Stimulated activated effector memory CD8-positive, alpha-beta T cell treated with anti-CD3 and anti-CD28 coated beads, Interleukin-12 subunit alpha, Interleukin-12 subunit beta, amount 100 ng/mL, for 72 hours (primary cell): ENCODE data around the gene NLRX1.
"Not testable (repeated sequence)": the region's sequence is repeated elsewhere in the genome, so short reads cannot be mapped to it uniquely, and the experiment has no call there.

ENCODE experiments used
- ATAC-seq: fragments of 150-1000 bp; cut with Tn5 transposase; 2 replicates; pipeline ENCODE4 v1.10.0; 2021
- DNase-seq, 2 donors: peaks; one replicate each; pipeline ENCODE4 v3.0.0; 2021 to 2022; ENCODE audit warnings: low spot score in 2 of 2
- H3K27ac Mint-ChIP-seq: one replicate; pipeline ENCODE4 v1.8.0; 2022; ENCODE audit warnings: mild to moderate bottlenecking, mixed read lengths
- H3K36me3 Mint-ChIP-seq: one replicate; pipeline ENCODE4 v1.8.0; 2022; ENCODE audit warnings: mild to moderate bottlenecking, mixed read lengths
- H3K4me1 Mint-ChIP-seq: one replicate; pipeline ENCODE4 v1.8.0; 2022; ENCODE audit warnings: mixed read lengths
- H3K4me3 Mint-ChIP-seq: one replicate; pipeline ENCODE4 v1.8.0; 2022; ENCODE audit warnings: mild to moderate bottlenecking, mixed read lengths
- H3K9me3 Mint-ChIP-seq: one replicate; pipeline ENCODE4 v1.8.0; 2022; ENCODE audit warnings: mixed read lengths

NLRX1 gene

GRCh38 chr11:119168471-119169281, at the start of gene NLRX1:
TSS of gene NLRX1 (plus strand) at chr11:119168725. CDS start at chr11:119171404, 2,679 bp downstream.
- H3K4me1 Mint-ChIP-seq, result peaks cover 12% of the 10 kb centered on the region
- peaks cover 13% of the 10 kb centered on the region for H3K36me3 Mint-ChIP-seq
- H3K27ac Mint-ChIP-seq, result peak within 1 kb of the TSS; percentile 94
- DNase-seq (peak; percentile 78 to 93), ATAC-seq (peak; percentile 94)
- H3K9me3 Mint-ChIP-seq, result no peaks in the 10 kb centered on the region
- H3K4me3 Mint-ChIP-seq, result peak within 1 kb of the TSS; percentile 85

- no peak for DNase-seq
- no peak overlapping the region for H3K4me3 Mint-ChIP-seq
- peaks cover 41% of the 10 kb centered on the region for H3K4me1 Mint-ChIP-seq
- H3K36me3 Mint-ChIP-seq, result peaks cover 55% of the 10 kb centered on the region
- H3K27ac Mint-ChIP-seq, result no peak overlapping the region
- no peaks in the 10 kb centered on the region for H3K9me3 Mint-ChIP-seq
- ATAC-seq, result no peak
These were observed 49.6 kb upstream of the NLRX1 start for GRCh38 chr11:119118946-119119345.

- Mint-ChIP-seq H3K36me3 (peaks cover 55% of the 10 kb centered on the region), H3K4me3 (peak overlapping the region; percentile 88), H3K9me3 (no peaks in the 10 kb centered on the region), H3K4me1 (peaks cover 35% of the 10 kb centered on the region), H3K27ac (peak overlapping the region; percentile 94)
- no peak for ATAC-seq
- DNase-seq, result no peak
These were observed 47.9 kb upstream of the NLRX1 start for GRCh38 chr11:119120639-119121007.

- Mint-ChIP-seq H3K4me1 (peaks cover 30% of the 10 kb centered on the region), H3K27ac (peak within 1 kb of the TSS; percentile 94), H3K4me3 (peak within 1 kb of the TSS; percentile 88), H3K9me3 (no peaks in the 10 kb centered on the region), H3K36me3 (peaks cover 52% of the 10 kb centered on the region)
- ATAC-seq, result peak; percentile 98
- peak; percentile 93 to 99 for DNase-seq
These were observed 47.3 kb upstream of the NLRX1 start, which contains the start of gene HINFP for GRCh38 chr11:119121008-119121810. TSS of gene HINFP (plus strand) at chr11:119121580. CDS start at chr11:119126945, 5,365 bp downstream.

GRCh38 chr11:119121811-119122124, 46.8 kb upstream of the NLRX1 start:
- H3K27ac Mint-ChIP-seq, result peak overlapping the region; percentile 94
- no peaks in the 10 kb centered on the region for H3K9me3 Mint-ChIP-seq
- H3K36me3 Mint-ChIP-seq, result peaks cover 54% of the 10 kb centered on the region
- ATAC-seq (peak; percentile 14), DNase-seq (no peak)
- peak overlapping the region; percentile 88 for H3K4me3 Mint-ChIP-seq
- H3K4me1 Mint-ChIP-seq, result peaks cover 33% of the 10 kb centered on the region

GRCh38 chr11:119125821-119126220, 42.7 kb upstream of the NLRX1 start:
- Mint-ChIP-seq H3K9me3 (no peaks in the 10 kb centered on the region), H3K27ac (no peak overlapping the region), H3K4me1 (peaks cover 28% of the 10 kb centered on the region), H3K4me3 (no peak overlapping the region), H3K36me3 (peaks cover 93% of the 10 kb centered on the region)
- no peak for DNase-seq
- ATAC-seq, result no peak

GRCh38 chr11:119126675-119127268, 41.8 kb upstream of the NLRX1 start:
- Mint-ChIP-seq H3K4me3 (no peak overlapping the region), H3K4me1 (peaks cover 22% of the 10 kb centered on the region), H3K9me3 (no peaks in the 10 kb centered on the region), H3K27ac (peak overlapping the region; percentile 71), H3K36me3 (peaks cover 93% of the 10 kb centered on the region)
- no peak for DNase-seq
- no peak for ATAC-seq

- Mint-ChIP-seq H3K4me1 (peaks cover 6% of the 10 kb centered on the region), H3K36me3 (peaks cover 89% of the 10 kb centered on the region), H3K27ac (peak overlapping the region; percentile 58), H3K9me3 (no peaks in the 10 kb centered on the region), H3K4me3 (no peak overlapping the region)
- DNase-seq (no peak), ATAC-seq (no peak)
These were observed 37.9 kb upstream of the NLRX1 start for GRCh38 chr11:119130662-119131061.

- ATAC-seq, result no peak
These were observed 34.0 kb upstream of the NLRX1 start for GRCh38 chr11:119134389-119134978.

GRCh38 chr11:119139276-119139675, 29.2 kb upstream of the NLRX1 start:
- H3K4me3 Mint-ChIP-seq, ATAC-seq, H3K36me3 Mint-ChIP-seq, H3K27ac Mint-ChIP-seq, DNase-seq, H3K9me3 Mint-ChIP-seq, H3K4me1 Mint-ChIP-seq: not testable (repeated sequence)

More at GRCh38 chr11:119134389-119134978, 34.0 kb upstream of the NLRX1 start:
- H3K9me3 Mint-ChIP-seq, result no peaks in the 10 kb centered on the region
- DNase-seq, result no peak
- no peak overlapping the region for H3K4me3 Mint-ChIP-seq
- H3K36me3 Mint-ChIP-seq, result peaks cover 56% of the 10 kb centered on the region
- H3K4me1 Mint-ChIP-seq, result no peaks in the 10 kb centered on the region
- H3K27ac Mint-ChIP-seq, result peak overlapping the region; percentile 27

- Mint-ChIP-seq H3K36me3 (no peaks in the 10 kb centered on the region), H3K27ac (no peak overlapping the region), H3K4me1 (peaks cover 20% of the 10 kb centered on the region), H3K9me3 (no peaks in the 10 kb centered on the region), H3K4me3 (no peak overlapping the region)
- DNase-seq (no peak), ATAC-seq (peak; percentile 68)
These were observed 23.6 kb upstream of the NLRX1 start for GRCh38 chr11:119144825-119145486.

- no peaks in the 10 kb centered on the region for H3K36me3 Mint-ChIP-seq
- DNase-seq (no peak), ATAC-seq (no peak)
- H3K27ac Mint-ChIP-seq, result no peak overlapping the region
- H3K4me1 Mint-ChIP-seq, result peaks cover 20% of the 10 kb centered on the region
- H3K4me3 Mint-ChIP-seq, result no peak overlapping the region
- H3K9me3 Mint-ChIP-seq, result no peaks in the 10 kb centered on the region
These were observed 23.0 kb upstream of the NLRX1 start for GRCh38 chr11:119145551-119145950.

- no peak for ATAC-seq
- Mint-ChIP-seq H3K9me3 (no peaks in the 10 kb centered on the region), H3K4me1 (peaks cover 20% of the 10 kb centered on the region), H3K27ac (no peak overlapping the region), H3K36me3 (no peaks in the 10 kb centered on the region), H3K4me3 (peak overlapping the region; percentile 59)
- DNase-seq, result no peak
These were observed 20.8 kb upstream of the NLRX1 start for GRCh38 chr11:119147604-119148333.

- H3K4me3 Mint-ChIP-seq, result peak overlapping the region; percentile 59
- H3K27ac Mint-ChIP-seq, result no peak overlapping the region
- H3K4me1 Mint-ChIP-seq, result peaks cover 20% of the 10 kb centered on the region
- DNase-seq (no peak), ATAC-seq (no peak)
- H3K9me3 Mint-ChIP-seq, result no peaks in the 10 kb centered on the region
- no peaks in the 10 kb centered on the region for H3K36me3 Mint-ChIP-seq
These were observed 19.9 kb upstream of the NLRX1 start for GRCh38 chr11:119148720-119149017.
